ENCODE data around the gene AMIGO3.
"Not testable (repeated sequence)": the region's sequence is repeated elsewhere in the genome, so short reads cannot be mapped to it uniquely, and the experiment has no call there.

The AMIGO3 gene

GRCh38 chr3:49706456-49707112 lies 12.9 kb downstream of the AMIGO3 start:
- DNase-seq: no peak

DNA sequence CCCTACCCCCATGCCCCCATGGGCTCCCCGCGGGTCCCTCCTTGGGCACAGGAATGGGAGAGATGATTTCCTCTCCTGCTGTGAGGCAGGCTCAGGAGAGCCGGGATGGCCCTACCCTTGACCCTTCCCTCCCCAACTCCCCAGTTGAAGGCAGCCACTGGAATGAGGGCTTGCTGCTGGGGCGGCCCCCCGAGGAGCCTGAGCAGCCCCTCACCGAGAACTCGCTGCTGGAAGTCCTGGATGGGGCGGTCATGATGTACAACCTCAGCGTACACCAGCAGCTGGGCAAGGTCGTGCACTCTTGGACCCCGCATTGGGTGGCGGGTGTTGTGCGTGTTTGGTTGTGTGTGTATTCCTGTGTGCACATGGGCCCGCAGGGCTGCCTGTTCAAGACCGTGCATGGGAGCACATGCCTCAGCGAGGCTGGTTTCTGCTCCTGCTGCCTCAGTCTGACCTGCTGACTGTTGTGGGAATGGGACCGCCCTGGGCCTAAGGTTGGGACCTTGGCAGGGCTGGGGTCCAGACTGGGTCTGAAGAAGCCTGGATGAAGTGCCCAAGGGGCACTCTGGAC lies 14.0 kb downstream of the AMIGO3 start:
- DNase-seq: no peak

DNA sequence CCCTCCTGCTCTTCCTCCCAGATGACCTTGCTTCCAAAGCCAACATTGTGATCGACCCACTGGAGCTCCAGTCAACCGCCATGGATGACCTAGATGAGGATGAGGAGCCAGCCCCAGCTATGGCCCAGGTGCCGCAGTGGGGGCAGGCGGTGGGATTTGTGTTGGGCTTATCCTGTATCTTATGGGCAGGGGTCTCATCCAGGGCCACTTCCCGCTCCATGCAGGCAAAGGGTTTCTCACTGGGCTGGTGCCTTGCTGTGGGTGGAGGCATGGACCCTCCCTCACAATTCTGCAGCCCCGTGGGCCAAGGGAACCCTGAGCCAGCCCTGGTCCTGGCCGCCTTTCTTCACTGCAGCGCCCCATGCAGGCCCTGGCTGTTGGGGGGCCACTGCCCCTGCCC lies 14.9 kb downstream of the AMIGO3 start:
- DNase-seq: no peak

DNA sequence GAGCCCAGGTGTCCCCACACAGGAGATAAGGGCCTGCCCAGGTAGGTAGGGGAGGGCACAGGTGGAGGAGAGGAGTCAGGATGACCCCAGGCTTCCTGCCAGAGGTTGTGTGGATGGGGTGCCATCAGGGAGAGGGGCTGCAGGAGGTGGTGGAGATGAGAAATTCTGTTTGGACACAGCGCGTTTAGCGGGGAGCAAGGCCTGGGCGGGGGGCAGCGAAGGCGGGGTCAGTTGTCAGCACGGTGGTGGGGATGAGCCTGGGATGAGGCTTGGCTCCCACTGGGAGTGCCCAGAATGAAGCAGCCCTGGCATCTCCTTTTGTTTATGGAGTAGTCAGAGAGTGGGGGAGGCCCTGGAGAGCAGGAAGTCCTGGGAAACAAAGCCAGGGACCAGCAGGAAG lies 15.5 kb downstream of the AMIGO3 start:
- no peak for DNase-seq

GRCh38 chr3:49703443-49703927 lies 16.0 kb downstream of the AMIGO3 start:
- DNase-seq: peak; percentile 70

DNA sequence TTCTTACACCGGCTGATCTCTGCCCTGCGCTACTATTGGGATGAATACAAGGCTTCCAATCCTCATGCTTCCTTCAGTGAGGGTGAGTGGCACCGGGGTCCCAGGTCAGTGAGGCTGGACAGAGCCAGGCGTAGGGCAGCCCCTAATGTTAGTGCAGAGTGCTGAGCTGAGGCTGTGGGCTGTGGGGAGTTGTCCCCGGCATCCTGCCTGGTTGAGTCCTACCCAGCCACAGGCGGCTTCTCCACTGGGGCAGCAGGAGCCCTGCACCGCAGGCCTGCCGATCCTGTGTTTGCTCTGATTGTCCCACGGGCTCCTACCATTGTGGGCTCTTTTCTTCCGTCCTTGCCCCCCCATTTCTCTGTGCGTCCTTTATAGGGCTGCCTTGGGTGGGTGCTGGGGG lies 16.8 kb downstream of the AMIGO3 start:
- DNase-seq: no peak

DNA sequence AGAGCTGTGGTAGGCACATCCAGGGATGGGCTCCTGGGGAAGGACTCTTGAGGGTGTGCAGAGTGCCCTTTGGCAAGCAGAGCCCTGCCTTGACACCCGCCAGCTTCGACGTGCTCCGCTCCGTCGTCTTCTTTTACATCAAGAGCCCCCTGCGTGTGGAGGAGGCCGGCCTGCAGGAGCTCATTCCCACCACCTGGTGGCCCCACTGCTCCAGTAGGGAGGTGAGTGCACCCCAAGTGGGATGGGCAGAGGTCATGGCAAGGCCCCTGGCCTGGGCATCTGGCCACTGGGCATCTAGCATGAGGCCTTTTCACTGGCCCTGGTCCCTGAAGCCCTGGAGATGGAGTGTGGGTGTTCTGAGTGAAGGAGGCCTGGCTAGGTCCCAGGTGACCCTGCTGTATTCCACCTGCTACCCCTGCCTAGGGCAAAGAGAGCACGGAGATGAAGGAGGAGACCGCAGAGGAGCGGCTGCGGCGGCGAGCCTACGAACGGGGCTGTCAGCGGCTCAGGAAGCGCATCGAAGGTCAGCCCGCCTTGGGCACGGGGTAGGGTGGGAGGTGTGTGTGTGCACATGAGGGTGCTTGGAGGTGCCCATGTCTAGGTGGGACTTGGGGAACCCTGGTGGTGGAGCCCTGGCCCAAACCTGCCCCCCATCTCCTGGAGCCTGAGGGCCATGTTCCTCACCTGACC lies 18.0 kb downstream of the AMIGO3 start:
- DNase-seq: no peak

GRCh38 chr3:49700453-49701128 lies 18.9 kb downstream of the AMIGO3 start:
- DNase-seq: no peak

DNA sequence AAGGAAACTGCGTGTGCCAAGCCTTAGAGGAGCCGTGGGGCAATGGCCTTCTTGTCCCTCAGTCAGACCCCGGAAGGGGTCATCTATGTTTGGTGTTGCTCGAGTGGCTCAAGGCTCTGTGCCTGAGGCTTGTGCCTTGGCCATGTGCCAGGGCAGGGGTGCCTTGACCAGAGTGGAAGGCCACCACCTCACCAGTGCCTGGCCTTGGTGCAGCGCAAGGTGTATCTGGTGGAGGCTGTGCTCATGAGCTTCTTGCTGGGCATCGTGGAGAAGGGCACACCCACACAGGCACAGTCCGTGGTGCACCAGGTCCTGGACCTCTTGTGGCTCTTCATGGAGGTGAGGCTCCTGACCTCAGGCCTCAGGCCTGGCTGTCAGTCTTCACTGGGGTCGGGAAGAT lies 19.5 kb downstream of the AMIGO3 start:
- DNase-seq: no peak

GRCh38 chr3:49699281-49699979 lies 20.1 kb downstream of the AMIGO3 start:
- DNase-seq: no peak

GRCh38 chr3:49695350-49696015 lies 24.0 kb downstream of the AMIGO3 start:
- DNase-seq: not testable (repeated sequence)

DNA sequence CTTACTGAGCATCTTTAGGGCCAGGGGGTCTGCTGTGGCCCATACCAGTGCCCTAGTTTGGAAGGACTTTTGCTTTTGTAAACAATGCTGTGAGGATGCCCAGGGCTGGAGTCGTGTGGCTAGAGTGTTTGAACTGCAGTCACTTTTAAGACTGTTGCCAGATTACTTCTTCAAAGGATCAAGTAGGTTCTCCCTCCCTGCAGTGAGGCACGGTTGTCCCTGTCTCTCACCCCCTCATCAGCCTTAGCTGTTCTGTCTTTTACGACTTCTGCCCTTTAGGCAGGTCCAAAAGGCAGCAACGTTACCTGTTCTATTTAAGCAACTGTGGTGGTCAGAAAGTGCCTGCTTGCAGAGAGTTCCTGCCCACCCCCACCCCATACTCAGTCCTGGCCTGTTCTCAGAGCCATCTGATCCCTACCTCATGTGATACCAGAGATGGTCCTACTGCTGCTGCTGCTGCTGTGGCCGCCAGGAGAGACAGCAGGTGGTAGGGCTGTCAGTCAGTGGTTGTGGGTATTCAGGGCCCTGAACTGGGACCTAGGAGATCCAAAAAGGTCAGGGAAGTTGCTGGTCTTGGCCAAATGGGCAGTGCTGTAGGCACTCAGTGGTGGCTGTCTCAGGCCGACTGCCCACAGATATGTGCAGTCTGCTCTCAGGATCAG lies 24.9 kb downstream of the AMIGO3 start:
- DNase-seq: not testable (repeated sequence)

DNA sequence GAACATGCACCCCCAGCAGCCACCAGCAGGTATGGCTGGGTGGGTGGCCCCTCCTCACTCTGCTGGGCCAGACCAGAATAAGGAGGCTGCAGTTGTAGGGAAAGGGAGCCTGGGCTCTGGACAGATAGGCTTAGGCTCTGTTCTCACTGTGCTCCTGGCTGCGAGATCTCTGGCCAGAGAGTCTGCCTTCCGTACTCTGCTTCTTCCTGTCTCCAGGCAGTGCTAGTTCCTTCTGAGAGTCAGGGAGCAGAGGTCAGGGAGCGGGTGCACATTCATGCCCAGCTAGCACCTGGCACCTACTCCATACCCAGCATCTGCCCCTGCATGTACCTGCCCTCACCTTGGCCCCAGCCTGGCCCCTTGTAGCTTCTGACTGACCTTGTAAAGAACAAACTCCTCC lies 28.0 kb downstream of the AMIGO3 start:
- not testable (repeated sequence) for DNase-seq

- DNase-seq: not testable (repeated sequence)
Observed at GRCh38 chr3:49690856-49691255, 28.6 kb downstream of the AMIGO3 start.

DNA sequence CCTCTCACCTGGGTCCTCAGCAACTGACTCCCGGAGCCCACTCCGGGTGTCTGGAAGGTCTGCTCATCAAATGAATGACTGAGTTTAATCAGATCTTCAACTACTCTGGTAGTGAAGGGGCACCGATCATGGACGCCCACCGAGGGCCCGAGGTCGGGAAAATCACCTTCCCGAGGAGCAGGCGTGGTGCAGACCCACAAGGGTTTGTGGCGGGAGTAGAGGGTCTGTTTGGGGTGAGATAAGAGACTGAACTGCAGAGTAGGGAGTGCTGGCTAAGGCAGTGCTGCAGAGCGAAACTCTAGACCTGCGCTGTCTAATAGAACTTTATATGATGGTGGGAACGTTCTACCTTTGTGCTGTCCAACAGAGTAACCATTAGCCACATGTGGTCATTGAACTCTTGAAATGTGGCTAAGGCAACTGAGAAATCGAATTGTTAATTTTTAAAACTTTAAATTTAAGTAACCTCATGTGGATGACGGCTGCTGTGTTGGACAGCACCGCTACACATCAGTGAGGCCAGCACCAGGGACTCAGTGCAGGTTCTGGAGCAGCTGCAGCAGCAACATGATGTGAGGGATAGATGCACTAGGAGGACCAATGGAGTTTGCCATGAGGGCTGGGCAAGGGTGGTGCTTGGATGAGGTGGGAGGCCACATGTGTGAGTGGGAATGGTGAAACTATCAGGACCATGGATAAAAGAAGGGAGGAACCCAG lies 29.4 kb downstream of the AMIGO3 start:
- DNase-seq: not testable (repeated sequence)

- DNase-seq: no peak
Observed at GRCh38 chr3:49689046-49689907, 30.2 kb downstream of the AMIGO3 start, which contains the start of the genes MST1 and RNF123. MST1 (minus strand) TSS chr3:49689474; CDS start chr3:49688691, 783 bp downstream. RNF123 (plus strand) TSS chr3:49689557; CDS start chr3:49691166, 1,609 bp downstream.

DNA sequence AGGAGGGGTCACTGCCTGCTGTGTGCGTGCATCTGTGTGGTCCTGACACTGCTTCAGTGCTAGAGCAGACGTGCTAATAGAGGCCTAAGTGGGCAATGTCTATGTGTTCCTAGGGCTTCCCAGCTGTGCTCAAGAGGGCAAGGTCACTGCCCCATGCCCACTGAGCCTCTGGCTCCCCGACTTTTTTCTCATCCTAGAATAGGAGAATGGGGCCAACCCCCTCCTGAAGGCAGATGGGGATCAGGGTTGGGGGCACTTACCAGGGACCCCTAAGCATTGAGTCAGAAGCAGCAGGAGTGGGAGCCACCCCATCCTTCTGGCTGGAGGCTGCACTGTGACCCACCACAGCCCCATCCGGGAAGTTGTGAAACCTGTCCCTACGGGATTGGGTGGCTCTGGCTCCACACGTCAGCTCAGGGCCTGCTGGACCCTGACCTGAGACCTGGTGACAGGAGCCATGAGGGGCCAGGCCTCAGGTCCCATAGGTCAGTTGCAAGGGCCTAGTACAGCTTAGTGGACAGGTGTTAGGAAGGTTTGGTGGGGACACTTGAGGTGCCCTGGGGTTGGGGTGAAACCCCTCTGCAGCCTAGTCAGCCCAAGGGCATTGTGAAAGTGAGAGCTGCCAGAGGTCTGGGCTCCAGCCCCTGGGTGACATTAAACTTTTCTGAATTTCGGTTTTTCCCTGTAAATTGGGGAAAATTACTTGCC lies 31.0 kb downstream of the AMIGO3 start:
- not testable (repeated sequence) for DNase-seq

GRCh38 chr3:49687424-49687795 lies 32.1 kb downstream of the AMIGO3 start:
- DNase-seq: not testable (repeated sequence)

DNA sequence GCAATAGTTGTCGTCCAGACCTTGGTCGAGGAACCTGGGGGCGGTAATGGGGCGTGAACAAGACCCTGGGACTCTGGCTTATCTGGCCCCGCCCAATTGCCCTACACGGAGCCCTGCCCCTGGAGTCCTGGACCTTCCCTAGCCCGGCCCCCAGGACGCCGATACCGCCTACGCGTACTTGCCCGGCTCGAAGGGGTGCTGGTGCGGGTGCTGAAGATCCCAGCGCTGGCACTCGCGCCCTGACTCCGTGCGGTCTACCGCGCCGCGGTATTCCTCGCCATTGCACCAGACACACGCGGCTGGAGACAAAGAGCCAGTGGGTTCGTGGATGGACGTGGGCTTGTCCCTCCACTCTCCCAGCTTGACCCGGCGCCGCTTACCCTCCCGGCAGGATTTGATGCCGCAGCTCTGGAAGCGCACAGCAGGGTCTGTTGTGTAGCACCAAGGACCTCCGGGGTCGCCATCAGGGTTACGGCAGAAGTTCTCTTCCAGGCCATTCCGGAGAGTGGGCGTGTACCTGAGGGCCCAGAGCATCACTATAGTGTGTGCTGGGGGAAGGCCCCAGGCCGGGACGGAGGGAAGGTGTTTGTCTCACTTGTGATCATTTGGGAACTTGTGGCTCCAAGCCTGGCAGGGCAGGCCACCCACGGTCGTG lies 32.6 kb downstream of the AMIGO3 start:
- not testable (repeated sequence) for DNase-seq
